Loucy (cell line): ENCODE measurements around the gene METAP2.

Source experiments
- CTCF ChIP-seq: fragments of 200-600 bp; sonication (generic); conservative IDR thresholded peaks from 2 replicates; pipeline ENCODE4 v1.5.1; 2014; ENCODE audit warnings: mild to moderate bottlenecking, antibody characterized with exemption, low read length
- EZH2phosphoT487 ChIP-seq: fragments of 200-600 bp; IDR thresholded peaks from 2 replicates; pipeline ENCODE4 v1.6.1; 2018; ENCODE audit warnings: antibody characterized with exemption, mild to moderate bottlenecking, moderate library complexity, borderline replicate concordance

GRCh38 chr12:95470300-95470699 is 3.7 kb upstream of the METAP2 start:
- TF ChIP-seq CTCF, result no peak
- TF ChIP-seq EZH2phosphoT487, result no peak
